ENCODE data around the gene GPR78. TPM values are rescaled to one million over a fixed set of nuclear protein-coding genes. Genes with fewer than 3 reads are reported as not detected.

Gene GPR78
- polyA plus RNA-seq, 1 donor = 1.3 TPM

- DNase-seq (ENCODE audit: low read depth) = no peak
Measured at GRCh38 chr4:8599657-8600056, 19.5 kb downstream of the GPR78 start.

GRCh38 chr4:8600266-8600665 lies 20.1 kb downstream of the GPR78 start:
- DNase-seq (ENCODE audit: low read depth) = no peak

- no peak for DNase-seq (ENCODE audit: low read depth)
Measured at GRCh38 chr4:8600686-8601085, 20.5 kb downstream of the GPR78 start.

- no peak for DNase-seq (ENCODE audit: low read depth)
Measured at GRCh38 chr4:8601086-8601485, 20.9 kb downstream of the GPR78 start.

- no peak for DNase-seq (ENCODE audit: low read depth)
Measured at GRCh38 chr4:8601556-8601955, 21.4 kb downstream of the GPR78 start.

GRCh38 chr4:8602686-8603430 lies 22.7 kb downstream of the GPR78 start:
- no peak for DNase-seq (ENCODE audit: low read depth)

DNA sequence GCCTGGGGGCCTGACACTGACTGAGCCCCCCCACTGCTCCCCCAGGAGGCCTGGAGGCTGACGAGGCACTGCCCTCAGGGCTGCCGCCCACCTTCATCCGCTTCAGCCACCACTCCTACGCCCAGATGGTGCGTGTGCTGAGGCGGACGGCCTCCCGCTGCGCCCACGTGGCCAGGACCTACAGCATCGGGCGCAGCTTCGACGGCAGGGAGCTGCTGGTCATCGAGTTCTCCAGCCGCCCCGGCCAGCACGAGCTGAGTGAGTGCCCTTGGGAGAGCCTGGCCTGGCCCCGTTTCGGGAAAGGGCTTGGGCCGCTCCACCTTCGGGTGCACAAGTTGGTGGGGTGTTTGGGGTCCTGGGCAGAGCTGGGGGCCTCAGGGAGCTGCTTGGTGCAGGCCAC lies 23.7 kb downstream of the GPR78 start:
- DNase-seq (ENCODE audit: low read depth) = no peak

- DNase-seq (ENCODE audit: low read depth) = no peak
Measured at GRCh38 chr4:8605289-8605688, 25.1 kb downstream of the GPR78 start.

- no peak for DNase-seq (ENCODE audit: low read depth)
Measured at GRCh38 chr4:8606476-8606875, 26.3 kb downstream of the GPR78 start.

DNA sequence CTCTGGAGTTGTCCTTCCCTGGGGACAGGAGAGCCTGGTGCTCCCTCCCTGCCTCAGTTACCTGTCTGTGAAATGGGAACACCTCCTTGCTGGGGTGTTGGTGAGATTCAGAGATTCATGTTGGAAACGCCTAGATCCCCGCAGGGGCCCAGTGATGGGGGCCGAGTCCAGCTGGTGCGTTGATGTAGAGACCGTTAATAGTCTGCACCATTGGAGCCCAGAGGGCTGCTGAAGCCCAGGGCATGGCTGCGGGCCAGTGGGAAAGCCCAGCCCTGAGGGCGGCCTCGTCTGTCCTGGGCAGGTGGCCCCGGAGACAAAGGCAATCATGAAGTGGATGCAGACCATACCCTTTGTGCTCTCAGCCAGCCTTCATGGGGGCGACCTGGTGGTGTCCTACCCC lies 26.8 kb downstream of the GPR78 start:
- DNase-seq (ENCODE audit: low read depth) = no peak

DNA sequence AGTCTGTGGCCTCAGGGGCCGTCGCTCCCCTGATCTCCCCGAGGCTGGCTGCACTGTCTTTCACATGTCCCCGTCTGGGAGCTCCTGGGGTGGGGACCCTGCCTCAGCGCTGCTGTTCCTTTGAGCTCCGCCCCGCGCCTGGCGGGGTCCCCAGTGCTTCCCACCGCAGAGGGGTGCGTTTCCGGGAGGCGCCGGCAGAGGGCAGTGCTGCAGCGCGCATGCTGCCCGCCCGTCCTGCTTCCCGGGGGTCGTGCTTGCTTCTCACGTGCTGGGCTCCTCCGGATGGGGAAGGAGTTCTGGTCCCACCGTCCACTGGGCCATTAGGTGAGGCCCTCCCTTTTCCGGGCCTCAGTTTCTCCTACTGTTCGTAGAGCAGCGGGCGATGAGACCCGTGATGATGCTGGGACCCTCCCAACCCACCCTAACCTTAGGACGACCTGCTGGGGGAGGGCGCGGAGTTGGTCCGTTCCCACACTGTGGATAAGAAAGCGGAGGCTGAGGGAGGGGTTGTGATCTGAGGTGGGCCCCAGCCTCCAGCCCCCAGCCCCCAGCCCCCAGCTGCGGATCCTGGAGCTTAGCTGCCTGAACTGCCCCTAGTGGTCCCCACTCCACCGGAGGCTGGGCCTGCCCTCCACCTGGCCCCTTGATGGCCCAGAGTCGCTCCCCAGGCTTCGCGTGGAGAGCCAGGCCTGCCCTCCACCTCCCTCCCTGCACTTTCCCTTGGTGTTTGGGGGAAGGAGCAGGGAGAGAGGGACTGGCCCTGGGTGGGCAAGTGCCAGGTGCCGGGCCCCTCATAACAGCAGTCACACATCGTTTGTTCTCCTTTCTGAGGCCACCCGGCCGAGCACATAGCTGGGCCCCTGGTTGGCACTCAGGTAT lies 27.6 kb downstream of the GPR78 start:
- DNase-seq (ENCODE audit: low read depth) = no peak

- no peak for DNase-seq (ENCODE audit: low read depth)
Measured at GRCh38 chr4:8608714-8609391, 28.7 kb downstream of the GPR78 start.

- DNase-seq (ENCODE audit: low read depth) = no peak
Measured at GRCh38 chr4:8609406-8609805, 29.2 kb downstream of the GPR78 start.

DNA sequence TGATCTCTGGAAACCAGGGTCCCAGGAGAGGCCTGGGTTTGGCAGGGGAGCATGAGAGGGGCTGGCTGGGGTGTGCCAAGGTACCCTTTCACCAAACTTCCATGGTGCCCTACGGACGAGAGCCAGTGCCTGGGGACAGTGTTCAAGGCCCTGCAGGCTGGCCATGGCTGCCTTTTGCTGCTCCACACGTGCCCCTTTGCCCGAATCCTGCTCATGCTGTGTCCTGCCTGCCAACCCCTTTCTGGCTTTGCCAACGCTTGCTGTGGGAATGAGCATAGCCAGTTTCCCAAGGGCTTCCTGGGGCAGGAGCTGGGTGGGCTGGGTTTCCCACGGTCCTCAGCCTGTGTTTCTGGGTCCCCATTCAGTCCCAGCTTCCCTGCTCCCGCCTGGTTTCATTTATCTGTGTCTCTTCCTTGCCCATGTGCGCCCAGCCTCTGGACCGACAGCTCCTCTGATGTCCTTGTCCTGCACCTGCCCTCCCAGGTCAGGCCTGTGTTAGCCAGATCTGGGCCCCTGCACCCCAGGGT lies 29.7 kb downstream of the GPR78 start:
- DNase-seq (ENCODE audit: low read depth) = no peak

- DNase-seq (ENCODE audit: low read depth) = no peak
Measured at GRCh38 chr4:8610858-8611616, 30.8 kb downstream of the GPR78 start.

DNA sequence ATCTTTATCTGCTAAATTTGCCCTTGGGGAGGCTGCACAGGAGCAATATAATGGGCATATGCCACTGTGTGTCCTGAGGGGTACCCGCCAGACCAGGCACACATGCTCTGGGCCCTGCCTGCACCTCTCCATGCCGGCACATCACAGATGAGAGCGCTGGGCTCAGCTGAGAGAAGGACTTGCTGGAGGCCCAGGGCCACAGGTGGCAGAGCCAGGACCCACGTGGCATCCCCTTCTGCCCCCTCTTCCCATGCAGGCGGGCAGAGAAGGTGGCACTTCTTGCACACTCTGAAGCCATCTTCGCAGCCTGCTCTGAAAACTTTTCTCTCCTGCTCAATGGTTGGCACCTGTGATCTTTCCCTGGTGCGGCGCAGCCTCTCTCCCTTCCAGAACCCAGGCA lies 32.5 kb downstream of the GPR78 start:
- DNase-seq (ENCODE audit: low read depth) = no peak

DNA sequence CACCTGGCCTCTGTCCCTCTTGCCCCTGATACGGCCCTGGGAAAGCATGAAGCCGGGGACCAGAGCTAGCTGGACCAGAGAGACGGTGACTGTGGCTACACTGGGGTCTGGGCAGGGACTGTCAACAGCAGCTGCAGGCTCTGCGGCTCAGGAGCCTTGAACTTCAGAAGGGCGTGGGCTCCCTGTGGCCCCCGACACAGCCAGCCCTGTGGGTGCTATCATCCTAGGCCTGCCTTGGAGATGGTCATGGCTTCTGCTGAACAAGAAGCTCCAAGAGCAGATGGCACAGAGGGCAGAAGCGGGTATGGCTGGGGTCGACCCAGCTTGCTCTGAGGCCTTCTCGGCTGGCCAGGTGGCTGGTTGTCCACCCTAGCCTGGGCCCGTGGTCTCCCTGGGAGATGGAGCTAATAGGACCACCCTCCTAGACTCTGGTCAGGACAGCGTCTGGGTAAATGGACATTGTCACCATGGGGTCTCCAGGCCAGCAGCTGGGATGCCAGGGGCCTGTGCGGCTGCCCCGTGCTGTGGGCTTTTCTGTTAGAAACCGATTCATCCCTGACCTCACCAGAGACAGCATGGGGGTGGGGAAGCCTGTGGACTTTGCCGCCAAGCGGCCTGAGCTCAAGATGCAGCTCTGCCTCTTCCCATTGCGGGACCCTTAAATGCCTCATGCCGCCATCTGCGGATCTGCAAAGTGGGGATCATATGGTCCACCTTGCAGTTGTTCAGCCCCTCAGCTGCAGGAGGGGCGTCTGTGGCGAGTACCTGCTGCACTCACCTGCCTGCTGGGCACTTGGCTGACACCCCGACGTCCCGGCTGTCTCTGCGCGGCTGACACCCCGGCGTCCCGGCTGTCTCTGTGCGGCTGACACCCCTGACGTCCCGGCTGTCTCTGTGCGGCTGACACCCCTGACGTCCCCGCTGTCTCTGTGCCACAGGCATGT lies 33.5 kb downstream of the GPR78 start:
- DNase-seq (ENCODE audit: low read depth) = no peak

DNA sequence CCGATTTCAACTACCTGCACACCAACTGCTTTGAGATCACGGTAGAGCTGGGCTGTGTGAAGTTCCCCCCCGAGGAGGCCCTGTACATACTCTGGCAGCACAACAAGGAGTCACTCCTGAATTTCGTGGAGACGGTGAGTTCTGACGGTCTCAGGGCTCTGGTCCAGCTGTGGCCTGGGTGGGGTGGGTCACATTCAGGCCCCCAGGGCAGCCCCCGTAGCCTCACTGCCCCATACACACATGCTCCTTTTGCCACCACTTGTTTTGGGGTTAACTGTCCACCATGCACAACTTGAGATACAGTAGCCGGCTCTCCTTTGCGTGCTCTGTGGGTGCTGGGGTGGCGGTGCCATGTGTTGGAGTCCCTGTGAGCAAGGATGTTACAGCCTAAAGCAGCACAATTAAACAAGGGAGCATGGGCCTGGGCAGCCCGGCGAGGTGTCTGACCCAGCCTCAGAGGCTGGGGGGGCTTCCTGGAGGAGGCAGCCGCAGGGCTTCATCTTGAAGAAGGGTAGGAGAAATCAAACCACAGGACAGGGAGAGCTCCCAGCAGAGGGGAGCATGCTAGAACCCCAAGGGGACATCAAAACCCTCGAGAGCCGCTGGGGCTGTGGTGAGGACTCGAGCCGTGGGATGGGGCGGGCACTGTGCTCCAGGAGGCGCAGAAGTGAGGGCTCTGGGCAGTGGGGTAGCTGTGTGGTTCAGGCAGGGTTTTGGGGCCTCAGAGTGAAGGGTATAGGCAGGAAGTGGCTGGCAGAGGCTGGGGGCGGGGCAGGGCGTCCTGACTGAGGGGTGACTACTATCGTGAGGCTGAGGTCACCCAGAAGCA lies 34.4 kb downstream of the GPR78 start:
- DNase-seq (ENCODE audit: low read depth) = no peak

- DNase-seq (ENCODE audit: low read depth) = no peak
Measured at GRCh38 chr4:8615366-8615765, 35.2 kb downstream of the GPR78 start.
